Ishikawa (cell line): ENCODE measurements around the gene NFU1.

ENCODE experiments used
- CEBPB ChIP-seq: IDR thresholded peaks from 2 replicates; pipeline ENCODE4 v1.6.1; 2012
- CREB1 ChIP-seq: IDR thresholded peaks from 2 replicates; pipeline ENCODE4 v1.6.1; 2012; ENCODE audit warnings: low read depth
- EGR1 ChIP-seq: IDR thresholded peaks from 2 replicates; pipeline ENCODE4 v1.6.1; 2012
- EP300 ChIP-seq: IDR thresholded peaks from 2 replicates; pipeline ENCODE4 v1.6.1; 2012; ENCODE audit warnings: borderline replicate concordance
- FOXM1 ChIP-seq: IDR thresholded peaks from 2 replicates; pipeline ENCODE4 v1.6.1; 2012; ENCODE audit warnings: low read depth, borderline replicate concordance
- MAX ChIP-seq: IDR thresholded peaks from 2 replicates; pipeline ENCODE4 v1.6.1; 2012
- NFIC ChIP-seq: IDR thresholded peaks from 2 replicates; pipeline ENCODE4 v1.6.1; 2012
- RAD21 ChIP-seq: IDR thresholded peaks from 2 replicates; pipeline ENCODE4 v1.6.1; 2012; ENCODE audit warnings: low read depth
- REST ChIP-seq: IDR thresholded peaks from 2 replicates; pipeline ENCODE4 v1.6.1; 2012; ENCODE audit warnings: low read depth, mild to moderate bottlenecking
- TAF1 ChIP-seq: IDR thresholded peaks from 2 replicates; pipeline ENCODE4 v1.6.1; 2012; ENCODE audit warnings: low read depth, mild to moderate bottlenecking
- TCF12 ChIP-seq: IDR thresholded peaks from 2 replicates; pipeline ENCODE4 v1.6.1; 2012; ENCODE audit warnings: low read depth
- TEAD4 ChIP-seq: IDR thresholded peaks from 2 replicates; pipeline ENCODE4 v1.6.1; 2012
- USF1 ChIP-seq: IDR thresholded peaks from 2 replicates; pipeline ENCODE4 v1.6.1; 2012
- YY1 ChIP-seq: IDR thresholded peaks from 2 replicates; pipeline ENCODE4 v1.6.1; 2012; ENCODE audit warnings: low read depth
- ZBTB7A ChIP-seq: IDR thresholded peaks from 2 replicates; pipeline ENCODE4 v1.6.1; 2012; ENCODE audit warnings: low read depth

NFU1 gene

GRCh38 chr2:69469784-69470183 lies 32.5 kb upstream of the NFU1 start:
- TF ChIP-seq CEBPB (no peak), EP300 (no peak), TEAD4 (no peak), CREB1 (no peak), REST (no peak), EGR1 (no peak), TCF12 (no peak), FOXM1 (no peak), USF1 (no peak), TAF1 (no peak), RAD21 (no peak), YY1 (no peak), MAX (no peak), ZBTB7A (no peak), NFIC (no peak)

GRCh38 chr2:69469375-69469774 lies 32.1 kb upstream of the NFU1 start:
- no peak for TF ChIP-seq EGR1

- TF ChIP-seq TEAD4 (no peak), FOXM1 (no peak), RAD21 (no peak), CREB1 (no peak), CEBPB (no peak), TCF12 (no peak), EGR1 (no peak), ZBTB7A (no peak), REST (no peak), TAF1 (no peak), NFIC (no peak), YY1 (no peak), USF1 (no peak), EP300 (no peak), MAX (no peak)
Observed at GRCh38 chr2:69466728-69467127, 29.5 kb upstream of the NFU1 start.

GRCh38 chr2:69465513-69466456 lies 28.6 kb upstream of the NFU1 start:
- no peak for TF ChIP-seq ZBTB7A
- no peak for TF ChIP-seq EGR1
- TF ChIP-seq CREB1 = no peak
- no peak for TF ChIP-seq TEAD4
- TF ChIP-seq TCF12 = no peak
- TF ChIP-seq MAX = no peak
- TF ChIP-seq CEBPB = no peak
- TF ChIP-seq YY1 = no peak
- TF ChIP-seq EP300 = no peak
- no peak for TF ChIP-seq TAF1
- TF ChIP-seq USF1 = no peak
- no peak for TF ChIP-seq REST
- TF ChIP-seq FOXM1 = no peak
